Gastroesophageal sphincter (tissue), 4 donors: ENCODE results near the gene CACNA1D. TPM values are rescaled to one million over a fixed set of nuclear protein-coding genes. Genes with fewer than 3 reads are reported as not detected.

Experiments used
- ATAC-seq: fragments of 150-250 bp; one replicate; pipeline ENCODE4 v1.9.1; 2016; ENCODE audit warnings: mild to moderate bottlenecking, moderate library complexity
- H3K27ac ChIP-seq, 4 donors: fragments of 200-600 bp; sonication (generic) in 3 of 4; 1 replicate in 3 of 4; 2 replicates in 1 of 4; pipeline ENCODE4 v1.5.1; 2016 to 2019
- H3K27me3 ChIP-seq: fragments of 200-600 bp; sonication (generic); one replicate; pipeline ENCODE4 v1.5.1; 2019
- H3K36me3 ChIP-seq, 2 donors: fragments of 200-600 bp; sonication (generic); one replicate each; pipeline ENCODE4 v1.5.1; 2019; ENCODE audit warnings: control low read depth in 1 of 2
- H3K4me1 ChIP-seq, 3 donors: fragments of 200-600 bp; sonication (generic); 1 replicate in 2 of 3; 2 replicates in 1 of 3; pipeline ENCODE4 v1.5.1; 2016 to 2019; ENCODE audit warnings: control low read depth in 2 of 3
- H3K4me3 ChIP-seq, 2 donors: fragments of 200-600 bp; sonication (generic); one replicate each; pipeline ENCODE4 v1.5.1; 2019; ENCODE audit warnings: mild to moderate bottlenecking in 1 of 2, moderate library complexity in 1 of 2
- H3K9me3 ChIP-seq, 3 donors: fragments of 200-600 bp; sonication (generic); one replicate each; pipeline ENCODE4 v1.5.1; 2017 to 2019; ENCODE audit warnings: control low read depth in 2 of 3
- CTCF ChIP-seq, 4 experiments: fragments of 200-600 bp in 2 of 4; fragments of 450-650 bp in 2 of 4; sonication (generic) in 1 of 4; IDR thresholded peaks; one replicate each; pipeline ENCODE4 v1.5.1; 2017 to 2019; ENCODE audit warnings: antibody characterized with exemption in 4 of 4, mild to moderate bottlenecking in 2 of 4, moderate library complexity in 2 of 4
- EP300 ChIP-seq: sonication (generic); formaldehyde crosslinking; IDR thresholded peaks from one replicate; pipeline ENCODE4 v1.6.1; 2017; ENCODE audit warnings: antibody characterized with exemption, mild to moderate bottlenecking
- POLR2A ChIP-seq, 2 donors: fragments of 450-650 bp; IDR thresholded peaks; one replicate each; pipeline ENCODE4 v1.6.1; 2017; ENCODE audit warnings: antibody characterized with exemption in 2 of 2, mild to moderate bottlenecking in 2 of 2, moderate library complexity in 1 of 2
- POLR2AphosphoS5 ChIP-seq: sonication (generic); formaldehyde crosslinking; IDR thresholded peaks from one replicate; pipeline ENCODE4 v1.6.1; 2017; ENCODE audit warnings: antibody characterized with exemption
- WGBS, 2 donors: methylation state at CpG; one replicate each; pipeline ENCODE4 v1.1.5; 2018; ENCODE audit warnings: low coverage in 1 of 2; 5-methylcytosine and 5-hydroxymethylcytosine counted together
- total RNA-seq, 4 donors: library from RNA; depleted of rRNA; stranded (reverse); fragments of >200 nt; gene quantifications; one replicate each; pipeline ENCODE4 v1.1.0, GENCODE V29; 2016

Gene CACNA1D
- total RNA-seq, 4 donors from 2014 or later: 0.52 to 5.7 (median 3.6) TPM

- no peaks in the 10 kb centered on the region for H3K27me3 ChIP-seq
- TF ChIP-seq POLR2AphosphoS5 (no peak), EP300 (no peak), POLR2A (IDR thresholded peaks at IDR 0.05) (no peak), CTCF (IDR thresholded peaks at IDR 0.05) (no peak)
- H3K9me3 ChIP-seq: no peaks in the 10 kb centered on the region
- no peaks in the 10 kb centered on the region for H3K36me3 ChIP-seq
- ATAC-seq: no peak
- peaks cover 0 to 27% (median 5%) of the 10 kb centered on the region in 3 donors for H3K4me1 ChIP-seq
- H3K27ac ChIP-seq: no peak overlapping the region
- WGBS, 2 donors: 78 to 88% methylated on average over 4 to 7 of the region's 8 CpGs
- H3K4me3 ChIP-seq: no peak overlapping the region
Measured at GRCh38 chr3:53777468-53777867, 283.1 kb downstream of the CACNA1D start.

- TF ChIP-seq POLR2A (IDR thresholded peaks at IDR 0.05): no peak
- no peak for TF ChIP-seq CTCF (IDR thresholded peaks at IDR 0.05)
- no peak for TF ChIP-seq POLR2AphosphoS5
- no peak for TF ChIP-seq EP300
- H3K4me3 ChIP-seq: no peak overlapping the region
- ATAC-seq: no peak
- WGBS, 2 donors: 86 to 93% methylated on average over 1 to 2 of the region's 3 CpGs
- H3K4me1 ChIP-seq: peaks cover 0 to 20% (median 4%) of the 10 kb centered on the region in 3 donors
- H3K27ac ChIP-seq: no peak overlapping the region
- no peaks in the 10 kb centered on the region for H3K27me3 ChIP-seq
- H3K9me3 ChIP-seq: no peaks in the 10 kb centered on the region
- no peaks in the 10 kb centered on the region for H3K36me3 ChIP-seq
Measured at GRCh38 chr3:53778153-53778552, 283.7 kb downstream of the CACNA1D start.

DNA sequence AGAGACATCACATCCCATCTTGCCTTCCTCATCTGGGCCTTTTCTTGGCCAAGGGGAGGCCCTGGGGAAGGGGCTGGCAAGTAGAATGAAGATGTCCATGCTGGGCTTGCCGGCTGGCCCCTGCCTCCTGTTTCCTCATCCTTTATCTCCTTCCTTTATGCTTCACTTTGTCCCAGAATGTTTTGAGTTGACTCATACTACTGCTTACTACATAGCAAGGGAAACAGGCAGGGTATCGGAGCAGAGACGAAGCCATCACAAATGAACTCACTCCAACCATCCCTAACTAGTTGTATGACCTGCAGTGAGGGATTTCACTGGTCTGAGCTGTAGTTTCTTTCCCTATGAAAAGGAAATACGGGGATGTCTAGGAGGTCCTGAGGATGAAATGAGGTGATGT, 285.8 kb downstream of the CACNA1D start:
- Histone ChIP-seq H3K4me3 (no peak overlapping the region), H3K4me1 (peaks cover 0 to 9% (median 0%) of the 10 kb centered on the region in 3 donors), H3K27me3 (no peaks in the 10 kb centered on the region), H3K27ac (no peak overlapping the region), H3K36me3 (no peaks in the 10 kb centered on the region), H3K9me3 (no peaks in the 10 kb centered on the region)
- no peak for ATAC-seq
- no peak for TF ChIP-seq POLR2A (IDR thresholded peaks at IDR 0.05)
- no peak for TF ChIP-seq CTCF (IDR thresholded peaks at IDR 0.05)
- TF ChIP-seq EP300: no peak
- no peak for TF ChIP-seq POLR2AphosphoS5
- WGBS, 2 donors: 100% methylated on average over 1 of the region's 4 CpGs

GRCh38 chr3:53780806-53781205, 286.4 kb downstream of the CACNA1D start:
- 70 to 92% methylated on average over 1 of the region's 2 CpGs for WGBS, 2 donors
- no peak overlapping the region for H3K27ac ChIP-seq

More at GRCh38 chr3:53780806-53781205, 286.4 kb downstream of the CACNA1D start:
- H3K9me3 ChIP-seq: no peaks in the 10 kb centered on the region
- H3K27me3 ChIP-seq: no peaks in the 10 kb centered on the region
- TF ChIP-seq EP300: no peak
- TF ChIP-seq CTCF (IDR thresholded peaks at IDR 0.05): no peak
- TF ChIP-seq POLR2A (IDR thresholded peaks at IDR 0.05): no peak
- no peak for TF ChIP-seq POLR2AphosphoS5
- H3K4me1 ChIP-seq: peaks cover 0 to 9% (median 0%) of the 10 kb centered on the region in 3 donors
- H3K4me3 ChIP-seq: no peak overlapping the region
- H3K36me3 ChIP-seq: no peaks in the 10 kb centered on the region
- no peak for ATAC-seq
